SK-N-SH (cell line): Measurements from ENCODE around the gene DOK1. TPM values are rescaled to one million over a fixed set of nuclear protein-coding genes. Genes with fewer than 3 reads are reported as not detected.
A peak's percentile ranks its signal among the peaks of the same experiment; 100 is the strongest.

Experiments used
- CTCF ChIA-PET: fragments of 300-600, 350-600 bp; formaldehyde crosslinking; extraction: SDS; loops from one replicate; lab custom pipeline; 2021; lab: Yijun Ruan, JAX
- POLR2A ChIA-PET: fragments of 350-600 bp; sonication (Branson Sonifier 250); formaldehyde crosslinking; extraction: SDS; loops from one replicate; lab custom pipeline; 2020; ENCODE audit warnings: antibody characterized with exemption, inconsistent platforms; lab: Yijun Ruan, JAX
- DNase-seq: peaks from one replicate; pipeline ENCODE4 v3.0.0; 2012
- H2AFZ ChIP-seq: fragments of 200-600 bp; sonication (generic); 2 replicates; pipeline ENCODE4 v1.8.1; 2016; ENCODE audit warnings: antibody characterized with exemption, mild to moderate bottlenecking, low read depth
- H3F3A ChIP-seq: fragments of 200-600 bp; sonication (generic); replicated peaks from 2 replicates; pipeline ENCODE3; 2016; ENCODE audit warnings: antibody characterized with exemption, mild to moderate bottlenecking; ENCODE audit not compliant: insufficient read depth
- H3K27ac ChIP-seq, 2 experiments: fragments of 200-500 bp in 1 of 2; fragments of 200-600 bp in 1 of 2; sonication (Bioruptor generic) in 1 of 2; sonication (generic), shearing (Covaris generic) in 1 of 2; 2 replicates each; pipeline versions ENCODE4 v1.5.1 to v1.6.1; 2014 to 2016; ENCODE audit warnings: low read depth in 2 of 2, inconsistent platforms in 1 of 2, low read length in 1 of 2, mild to moderate bottlenecking in 1 of 2, mixed read lengths in 1 of 2
- H3K27me3 ChIP-seq: fragments of 200-600 bp; sonication (generic), shearing (Covaris generic); 2 replicates; pipeline ENCODE4 v1.6.1; 2016; ENCODE audit warnings: mixed run types; ENCODE audit not compliant: insufficient read depth
- H3K36me3 ChIP-seq, 2 experiments: fragments of 200-500 bp in 1 of 2; fragments of 200-600 bp in 1 of 2; sonication (Bioruptor generic) in 1 of 2; sonication (generic) in 1 of 2; replicated peaks in 1 of 2; 2 replicates each; pipeline versions ENCODE3 to v1.5.1; 2014 to 2016; ENCODE audit warnings: low read length in 1 of 2, mild to moderate bottlenecking in 1 of 2; ENCODE audit not compliant: insufficient read depth in 2 of 2, control insufficient read depth in 1 of 2
- H3K4me1 ChIP-seq, 2 experiments: fragments of 200-500 bp in 1 of 2; fragments of 200-600 bp in 1 of 2; sonication (Bioruptor generic) in 1 of 2; sonication (generic), shearing (Covaris generic) in 1 of 2; 2 replicates each; pipeline versions ENCODE4 v1.5.1 to v1.6.1; 2014 to 2016; ENCODE audit warnings: low read depth in 1 of 2, low read length in 1 of 2, mixed run types in 1 of 2; ENCODE audit not compliant: insufficient read depth in 2 of 2, control insufficient read depth in 1 of 2
- H3K4me2 ChIP-seq: fragments of 200-600 bp; sonication (generic), shearing (Covaris generic); 2 replicates; pipeline ENCODE4 v1.6.1; 2017; ENCODE audit warnings: mixed run types
- H3K4me3 ChIP-seq, 2 experiments: fragments of 200-500 bp in 1 of 2; fragments of 200-600 bp in 1 of 2; sonication (Bioruptor generic) in 1 of 2; sonication (generic), shearing (Covaris generic) in 1 of 2; 2 replicates each; pipeline versions ENCODE4 v1.5.1 to v1.8.1; 2014 to 2016; ENCODE audit warnings: low read depth in 2 of 2, inconsistent platforms in 1 of 2, low read length in 1 of 2, mild to moderate bottlenecking in 1 of 2, mixed read lengths in 1 of 2, moderate library complexity in 1 of 2
- H3K79me2 ChIP-seq: fragments of 200-600 bp; sonication (generic); 2 replicates; pipeline ENCODE4 v1.8.1; 2017; ENCODE audit warnings: mild to moderate bottlenecking; ENCODE audit not compliant: insufficient read depth
- H3K9ac ChIP-seq: fragments of 200-600 bp; sonication (generic); 2 replicates; pipeline ENCODE4 v1.6.1; 2017; ENCODE audit warnings: mixed run types
- H3K9me2 ChIP-seq: fragments of 200-600 bp; sonication (generic); 2 replicates; pipeline ENCODE4 v1.6.1; 2017; ENCODE audit warnings: mixed run types
- H3K9me3 ChIP-seq: fragments of 200-600 bp; sonication (generic); 2 replicates; pipeline ENCODE4 v1.6.1; 2017; ENCODE audit warnings: mixed run types, mild to moderate bottlenecking, moderate library complexity
- H4K20me1 ChIP-seq: fragments of 200-600 bp; sonication (generic); 2 replicates; pipeline ENCODE4 v1.6.1; 2017; ENCODE audit warnings: mild to moderate bottlenecking, mixed run types; ENCODE audit not compliant: insufficient read depth
- CHD2 ChIP-seq: fragments of 150-350 bp; IDR thresholded peaks from 2 replicates; pipeline ENCODE4 v1.6.1; 2018; ENCODE audit warnings: low read length; ENCODE audit not compliant: partially characterized antibody
- FOSL2 ChIP-seq: IDR thresholded peaks from 2 replicates; pipeline ENCODE4 v1.4.0; 2012; ENCODE audit warnings: low read depth, mild to moderate bottlenecking, moderate library complexity, borderline replicate concordance
- FOXM1 ChIP-seq: IDR thresholded peaks from 2 replicates; pipeline ENCODE4 v1.4.0; 2012; ENCODE audit warnings: low read depth, mild to moderate bottlenecking
- GABPA ChIP-seq: IDR thresholded peaks from 2 replicates; pipeline ENCODE4 v1.4.0; 2012; ENCODE audit warnings: low read depth, mild to moderate bottlenecking
- JUND ChIP-seq: IDR thresholded peaks from 2 replicates; pipeline ENCODE4 v1.4.0; 2012
- NFIC ChIP-seq: IDR thresholded peaks from 2 replicates; pipeline ENCODE4 v1.4.0; 2012; ENCODE audit warnings: borderline replicate concordance
- NRF1 ChIP-seq: IDR thresholded peaks from 2 replicates; pipeline ENCODE4 v1.6.1; 2012; ENCODE audit warnings: low read depth, mild to moderate bottlenecking, low read length
- PBX3 ChIP-seq: IDR thresholded peaks from 2 replicates; pipeline ENCODE4; 2012
- RAD21 ChIP-seq: IDR thresholded peaks from 2 replicates; pipeline ENCODE4 v1.6.1; 2012; ENCODE audit warnings: mild to moderate bottlenecking, low read length
- RFX5 ChIP-seq: IDR thresholded peaks from 2 replicates; pipeline ENCODE4 v1.6.1; 2012; ENCODE audit warnings: mild to moderate bottlenecking, improper control_type of control experiment, low read length
- SIN3A ChIP-seq: IDR thresholded peaks from 2 replicates; pipeline ENCODE4 v1.6.1; 2012; ENCODE audit warnings: low read depth, mild to moderate bottlenecking, low read length, moderate library complexity, borderline replicate concordance
- WGBS: methylation state at CpG from one replicate; pipeline ENCODE4 v1.1.6; 2017; ENCODE audit warnings: low lambda C conversion rate; 5-methylcytosine and 5-hydroxymethylcytosine counted together
- polyA plus RNA-seq, 3 experiments: library from polyadenylated mRNA; depleted of rRNA; stranded (reverse); fragments of >200 nt; gene quantifications; 2 replicates each; pipeline ENCODE4 v1.2.3, GENCODE V29; 2012
- TF ChIP-seq, protein P1 (sequence below): fragments of 150-350 bp; IDR thresholded peaks from 2 replicates; pipeline ENCODE4 v1.6.1; 2017; ENCODE audit warnings: antibody characterized with exemption, low read length, low read depth, borderline replicate concordance

Gene DOK1
- polyA plus RNA-seq, 1 of the 3 experiments (the other 2 are of a cell fraction) = 25.3 TPM

GRCh38 chr2:74584088-74584645 is 29.6 kb downstream of the DOK1 start:
- Histone ChIP-seq H3K27me3 (no peaks in the 10 kb centered on the region), H3K36me3 (no peaks in the 10 kb centered on the region), H3K79me2 (no peaks in the 10 kb centered on the region), H3K9me3 (no peaks in the 10 kb centered on the region), H4K20me1 (no peaks in the 10 kb centered on the region), H3K4me2 (peak overlapping the region; percentile 11; the same call in 1 of the 2 replicates), H3F3A (peaks cover 26% of the 10 kb centered on the region), H3K4me3 (no peak overlapping the region), H3K4me1 (peaks cover 4 to 13% of the 10 kb centered on the region in 2 experiments; a peak in 2 of 4 replicates), H3K9ac (no peak overlapping the region), H3K9me2 (no peaks in the 10 kb centered on the region), H3K27ac (peak overlapping the region; percentile 70 to 71), H2AFZ (peak overlapping the region; percentile 13; the same call in 1 of the 2 replicates)
- no peak for DNase-seq
- POLR2A ChIA-PET = no interaction called here
- peak; percentile 14; the same call in 1 of the 2 replicates for TF ChIP-seq FOSL2
- no peak for TF ChIP-seq FOXM1
- TF ChIP-seq PBX3 = no peak
- no peak for TF ChIP-seq CHD2
- TF ChIP-seq JUND = 0 out of 2 replicates have a peak, but pooled peaks have one; percentile 17
- TF ChIP-seq RFX5 = no peak
- CTCF ChIA-PET = interaction anchor here (1.5 to 8.1 kb wide), 6 partner anchors 7 to 101 kb away, joined by 5 to 116 read pairs (median 45); partner anchors contain the start of genes AUP1, CCDC142, HTRA2 and TTC31
- WGBS = 29% methylated on average over 2 of the region's 2 CpGs

DNA sequence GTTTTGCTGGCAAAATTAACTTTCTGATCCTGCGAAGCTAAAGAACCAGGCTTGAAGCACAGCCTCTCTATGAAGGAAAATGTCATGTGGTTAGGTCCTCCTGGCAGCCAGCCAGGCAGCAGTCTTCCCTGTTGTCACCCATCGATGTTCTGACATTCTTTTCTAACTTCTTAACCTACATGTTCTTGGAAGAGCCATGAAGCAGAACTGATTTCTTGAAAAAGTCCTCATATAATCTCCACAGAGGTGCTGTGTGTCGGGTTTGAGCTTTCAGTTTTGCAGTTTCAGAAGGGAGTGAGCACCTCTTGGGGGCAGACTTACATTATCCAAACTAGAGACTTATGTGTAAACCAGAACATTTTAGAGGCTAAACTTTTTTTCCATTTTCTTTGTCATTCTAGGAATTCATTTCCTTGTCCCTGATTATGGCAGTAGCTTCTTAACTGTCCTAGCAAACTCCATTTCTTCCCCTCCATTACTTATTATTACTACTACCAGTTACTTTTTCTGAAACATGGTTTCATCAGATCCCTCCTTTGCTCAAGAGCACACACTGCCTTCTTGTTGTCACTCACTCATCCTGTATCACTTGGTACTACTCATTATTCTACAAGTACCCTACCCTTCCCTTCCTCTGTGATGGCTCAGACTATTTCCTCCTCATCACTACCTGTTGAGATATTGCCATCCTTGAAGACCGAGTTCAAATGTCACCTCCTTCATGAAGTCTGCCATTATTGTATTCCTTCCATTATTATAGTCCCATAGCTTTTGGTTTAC is 31.1 kb downstream of the DOK1 start:
- Histone ChIP-seq H3K27ac (0 out of 4 replicates have a peak overlapping the region, but pooled peaks of 1 of the 2 experiments have one; percentile 13), H3K4me1 (peaks cover 4 to 13% of the 10 kb centered on the region in 2 experiments; a peak in 2 of 4 replicates), H2AFZ (0 out of 2 replicates have a peak overlapping the region, but pooled peaks have one; percentile 47), H3K4me2 (no peak overlapping the region), H3K27me3 (no peaks in the 10 kb centered on the region), H3K9me3 (no peaks in the 10 kb centered on the region), H3F3A (peaks cover 26% of the 10 kb centered on the region), H3K9ac (no peak overlapping the region), H4K20me1 (no peaks in the 10 kb centered on the region), H3K9me2 (no peaks in the 10 kb centered on the region), H3K4me3 (no peak overlapping the region), H3K36me3 (no peaks in the 10 kb centered on the region), H3K79me2 (no peaks in the 10 kb centered on the region)
- CTCF ChIA-PET = interaction anchor here (0.7 to 8.1 kb wide), 8 partner anchors 9 to 102 kb away, joined by 3 to 116 read pairs (median 29); partner anchors contain the start of genes AUP1, CCDC142, HTRA2 and LBX2
- no peak for DNase-seq
- 70% methylated on average over 4 of the region's 4 CpGs for WGBS
- no peak for TF ChIP-seq SIN3A
- TF ChIP-seq NRF1 = no peak
- TF ChIP-seq GABPA = no peak
- TF ChIP-seq RAD21 = peak; percentile 16; the same call in 1 of the 2 replicates
- TF ChIP-seq, protein P1, sequence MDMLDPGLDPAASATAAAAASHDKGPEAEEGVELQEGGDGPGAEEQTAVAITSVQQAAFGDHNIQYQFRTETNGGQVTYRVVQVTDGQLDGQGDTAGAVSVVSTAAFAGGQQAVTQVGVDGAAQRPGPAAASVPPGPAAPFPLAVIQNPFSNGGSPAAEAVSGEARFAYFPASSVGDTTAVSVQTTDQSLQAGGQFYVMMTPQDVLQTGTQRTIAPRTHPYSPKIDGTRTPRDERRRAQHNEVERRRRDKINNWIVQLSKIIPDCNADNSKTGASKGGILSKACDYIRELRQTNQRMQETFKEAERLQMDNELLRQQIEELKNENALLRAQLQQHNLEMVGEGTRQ = no peak
- TF ChIP-seq NFIC = no peak
- POLR2A ChIA-PET = interaction anchor here (0.5 kb wide), 1 partner anchor 120 kb away, joined by 3 read pairs; the partner anchor contains the start of gene MOGS
